Mucosa of rectum (tissue), 2 donors: Measurements from ENCODE around the gene RNF141.

ENCODE experiments used
- H3K27ac ChIP-seq, 2 donors: one replicate each; pipeline ENCODE4 v1.7.0; 2013; ENCODE audit warnings: inconsistent platforms in 2 of 2, low read depth in 2 of 2, low read length in 2 of 2
- H3K27me3 ChIP-seq, 2 donors: one replicate each; pipeline ENCODE4 v1.7.0; 2013; ENCODE audit warnings: low read length in 2 of 2; ENCODE audit not compliant: control insufficient read depth in 2 of 2, insufficient read depth in 2 of 2
- H3K36me3 ChIP-seq, 2 donors: one replicate each; pipeline ENCODE4 v1.7.0; 2013; ENCODE audit warnings: low read length in 2 of 2; ENCODE audit not compliant: control insufficient read depth in 2 of 2, insufficient read depth in 2 of 2
- H3K4me1 ChIP-seq, 2 donors: one replicate each; pipeline ENCODE4 v1.7.0; 2013; ENCODE audit warnings: low read length in 2 of 2, mild to moderate bottlenecking in 1 of 2; ENCODE audit not compliant: control insufficient read depth in 2 of 2, insufficient read depth in 2 of 2
- H3K4me3 ChIP-seq, 2 donors: one replicate each; pipeline ENCODE4 v1.7.0; 2013; ENCODE audit warnings: low read length in 2 of 2
- H3K9ac ChIP-seq, 2 donors: one replicate each; pipeline ENCODE4 v1.7.0; 2013; ENCODE audit warnings: low read length in 2 of 2, low read depth in 1 of 2, mild to moderate bottlenecking in 1 of 2
- H3K9me3 ChIP-seq, 2 donors: one replicate each; pipeline ENCODE4 v1.7.0; 2013; ENCODE audit warnings: low read length in 2 of 2; ENCODE audit not compliant: control insufficient read depth in 2 of 2
- donor health status: healthy.
- donor health status: Normal muscosa, but diverticular disease.

RNF141 gene

GRCh38 chr11:10514202-10514601 lies 26.8 kb downstream of the RNF141 start:
- Histone ChIP-seq H3K27ac (no peak overlapping the region), H3K4me1 (no peaks in the 10 kb centered on the region)

GRCh38 chr11:10511181-10511621 lies 29.8 kb downstream of the RNF141 start:
- Histone ChIP-seq H3K9ac (no peak overlapping the region), H3K27me3 (no peaks in the 10 kb centered on the region), H3K4me1 (no peaks in the 10 kb centered on the region), H3K9me3 (no peaks in the 10 kb centered on the region), H3K4me3 (no peak overlapping the region), H3K27ac (no peak overlapping the region), H3K36me3 (peaks cover 2 to 10% of the 10 kb centered on the region in 2 donors)

More at GRCh38 chr11:10514202-10514601, 26.8 kb downstream of the RNF141 start:
- Histone ChIP-seq H3K4me3 (no peak overlapping the region), H3K27me3 (no peaks in the 10 kb centered on the region), H3K36me3 (peaks cover 0 to 8% of the 10 kb centered on the region in 2 donors), H3K9ac (no peak overlapping the region), H3K9me3 (no peaks in the 10 kb centered on the region)

- Histone ChIP-seq H3K36me3 (peaks cover 21 to 22% of the 10 kb centered on the region in 2 donors), H3K27ac (no peak overlapping the region), H3K9ac (no peak overlapping the region), H3K9me3 (no peaks in the 10 kb centered on the region), H3K4me3 (no peak overlapping the region), H3K27me3 (no peaks in the 10 kb centered on the region), H3K4me1 (no peaks in the 10 kb centered on the region)
These were observed 35.0 kb downstream of the RNF141 start for GRCh38 chr11:10506008-10506370.

GRCh38 chr11:10505278-10506007 lies 35.5 kb downstream of the RNF141 start:
- no peak overlapping the region for H3K9ac ChIP-seq
- H3K4me3 ChIP-seq = no peak overlapping the region
- H3K9me3 ChIP-seq = no peaks in the 10 kb centered on the region
- no peaks in the 10 kb centered on the region for H3K4me1 ChIP-seq
- peaks cover 23 to 27% of the 10 kb centered on the region in 2 donors for H3K36me3 ChIP-seq
- no peaks in the 10 kb centered on the region for H3K27me3 ChIP-seq
- no peak overlapping the region for H3K27ac ChIP-seq

GRCh38 chr11:10504490-10504889 lies 36.5 kb downstream of the RNF141 start:
- Histone ChIP-seq H3K9me3 (no peaks in the 10 kb centered on the region), H3K4me3 (no peak overlapping the region), H3K27me3 (no peaks in the 10 kb centered on the region), H3K36me3 (peaks cover 32 to 34% of the 10 kb centered on the region in 2 donors), H3K4me1 (no peaks in the 10 kb centered on the region), H3K27ac (no peak overlapping the region), H3K9ac (no peak overlapping the region)

- H3K4me1 ChIP-seq = no peaks in the 10 kb centered on the region
- H3K27ac ChIP-seq = no peak overlapping the region
- H3K4me3 ChIP-seq = no peak overlapping the region
- peaks cover 34 to 35% of the 10 kb centered on the region in 2 donors for H3K36me3 ChIP-seq
- no peaks in the 10 kb centered on the region for H3K27me3 ChIP-seq
- no peaks in the 10 kb centered on the region for H3K9me3 ChIP-seq
- no peak overlapping the region for H3K9ac ChIP-seq
These were observed 37.1 kb downstream of the RNF141 start for GRCh38 chr11:10503777-10504480.

DNA sequence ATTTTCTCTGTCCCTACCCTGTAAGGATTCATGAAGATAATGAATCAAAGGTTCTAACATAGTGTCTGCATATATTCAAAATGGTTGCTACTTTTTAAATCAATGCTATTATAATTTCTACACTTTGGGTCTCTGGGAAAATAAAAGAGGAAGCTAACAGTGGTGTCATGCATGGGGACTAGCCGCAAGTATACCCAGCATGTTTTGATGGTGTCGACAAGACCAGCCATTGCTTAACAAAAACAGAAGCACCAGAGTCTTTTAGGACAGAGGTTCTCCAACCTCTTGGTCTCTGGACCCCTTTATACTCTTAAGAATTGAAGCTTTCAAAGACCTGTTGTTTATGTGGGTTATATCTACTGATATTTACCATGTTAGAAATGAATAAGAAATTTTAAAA lies 37.8 kb downstream of the RNF141 start:
- Histone ChIP-seq H3K4me1 (no peaks in the 10 kb centered on the region), H3K27ac (no peak overlapping the region), H3K9ac (no peak overlapping the region), H3K27me3 (no peaks in the 10 kb centered on the region), H3K4me3 (no peak overlapping the region), H3K36me3 (peaks cover 35% of the 10 kb centered on the region in 2 donors), H3K9me3 (no peaks in the 10 kb centered on the region)

- Histone ChIP-seq H3K27ac (peak overlapping the region in 1 of 2 donors; percentile 12), H3K9ac (no peak overlapping the region), H3K4me1 (no peaks in the 10 kb centered on the region), H3K27me3 (no peaks in the 10 kb centered on the region), H3K9me3 (no peaks in the 10 kb centered on the region), H3K4me3 (no peak overlapping the region), H3K36me3 (peaks cover 35% of the 10 kb centered on the region in 2 donors)
These were observed 38.2 kb downstream of the RNF141 start for GRCh38 chr11:10502770-10503169.

DNA sequence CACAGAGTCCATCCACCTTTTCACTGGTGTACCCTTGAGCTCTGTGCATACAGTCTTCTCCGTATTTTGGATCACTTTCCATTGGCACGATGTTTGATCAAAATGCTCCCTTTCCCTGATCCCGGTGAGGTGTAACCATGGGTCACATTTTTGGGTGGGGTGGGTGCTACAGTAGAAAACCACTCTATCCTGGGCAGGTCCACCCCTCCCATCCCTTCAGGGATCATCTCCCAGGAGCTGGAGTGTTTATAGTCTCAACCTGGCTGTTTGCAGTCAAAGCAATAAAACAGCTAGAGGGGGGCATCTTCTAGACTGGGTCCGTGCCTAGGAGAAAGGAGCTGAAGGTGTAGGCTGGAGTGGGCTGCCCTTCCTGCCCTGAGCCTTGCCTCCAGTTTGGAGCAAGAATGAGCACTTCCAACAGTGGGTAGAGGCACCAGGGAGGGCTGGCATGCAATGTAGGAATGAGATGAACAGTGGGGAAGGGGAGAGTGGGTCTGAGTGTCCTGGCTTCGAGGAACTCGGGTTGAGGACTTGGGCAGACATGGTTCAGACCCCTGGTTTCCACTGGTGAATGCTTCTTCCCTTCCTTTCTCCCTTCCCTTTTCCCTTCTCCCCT lies 38.8 kb downstream of the RNF141 start:
- Histone ChIP-seq H3K4me3 (no peak overlapping the region), H3K4me1 (no peaks in the 10 kb centered on the region), H3K9me3 (no peaks in the 10 kb centered on the region), H3K9ac (no peak overlapping the region), H3K27me3 (no peaks in the 10 kb centered on the region), H3K36me3 (peaks cover 35% of the 10 kb centered on the region in 2 donors), H3K27ac (no peak overlapping the region)
